CD4-positive, alpha-beta T cell (primary cell): ENCODE results near the gene KRTAP1-5. TPM values are rescaled to one million over a fixed set of nuclear protein-coding genes. Genes with fewer than 3 reads are reported as not detected.
"Not testable (repeated sequence)": the region's sequence is repeated elsewhere in the genome, so short reads cannot be mapped to it uniquely, and the experiment has no call there.

Experiments
- ATAC-seq: fragments of 200-7000 bp; cut with Tn5 transposase; one replicate; pipeline ENCODE4 v1.10.0; 2022; ENCODE audit warnings: mild to moderate bottlenecking; ENCODE audit not compliant: poor library complexity
- CTCF ChIA-PET: fragments of 350-600 bp; sonication (Branson Sonifier 250); formaldehyde crosslinking; loops from one replicate; lab custom pipeline; 2021; ENCODE audit warnings: antibody characterized with exemption, inconsistent platforms; lab: Charles Lee
- POLR2A ChIA-PET: fragments of 350-600 bp; sonication (Branson Sonifier 250); formaldehyde crosslinking; loops from one replicate; lab custom pipeline; 2021; ENCODE audit warnings: antibody characterized with exemption, inconsistent platforms; lab: Charles Lee
- DNase-seq, 14 experiments: peaks; one replicate each; pipeline ENCODE4 v3.0.0-alpha.2; 2013 to 2020; ENCODE audit warnings: mixed read lengths in 2 of 14
- H3K27ac ChIP-seq, 2 donors: one replicate each; pipeline versions ENCODE4 v1.5.1 to v1.7.0; 2013; ENCODE audit warnings: low read length in 2 of 2, low read depth in 1 of 2, mild to moderate bottlenecking in 1 of 2
- H3K27me3 ChIP-seq, 2 experiments: 1 replicate in 1 of 2; 2 replicates in 1 of 2; pipeline versions ENCODE4 v1.6.1 to v1.7.0; 2013; ENCODE audit warnings: low read length in 2 of 2, control low read depth in 1 of 2, mild to moderate bottlenecking in 1 of 2, moderate library complexity in 1 of 2; ENCODE audit not compliant: insufficient read depth in 2 of 2, control insufficient read depth in 1 of 2
- H3K36me3 ChIP-seq: one replicate; pipeline ENCODE4 v1.6.1; 2013; ENCODE audit warnings: low read length, control low read depth; ENCODE audit not compliant: insufficient read depth
- H3K4me1 ChIP-seq: one replicate; pipeline ENCODE4 v1.6.1; 2013; ENCODE audit warnings: low read length, control low read depth; ENCODE audit not compliant: insufficient read depth
- H3K4me3 ChIP-seq: one replicate; pipeline ENCODE4 v1.5.1; 2013; ENCODE audit warnings: mild to moderate bottlenecking, low read length, moderate library complexity
- H3K9me3 ChIP-seq, 2 experiments: 1 replicate in 1 of 2; 2 replicates in 1 of 2; pipeline versions ENCODE4 v1.6.1 to v1.7.0; 2013; ENCODE audit warnings: low read length in 2 of 2, mild to moderate bottlenecking in 2 of 2, control low read depth in 1 of 2, moderate library complexity in 1 of 2; ENCODE audit not compliant: control insufficient read depth in 1 of 2, insufficient read depth in 1 of 2
- H3K27ac Mint-ChIP-seq: one replicate; pipeline ENCODE4 v1.8.0; 2020; ENCODE audit warnings: mixed read lengths
- H3K27me3 Mint-ChIP-seq: one replicate; pipeline ENCODE4 v1.8.0; 2021; ENCODE audit warnings: mixed read lengths
- H3K36me3 Mint-ChIP-seq: one replicate; pipeline ENCODE4 v1.8.0; 2021; ENCODE audit warnings: low read depth, mixed read lengths
- H3K4me1 Mint-ChIP-seq: one replicate; pipeline ENCODE4 v1.8.0; 2021; ENCODE audit warnings: low read depth, mixed read lengths
- H3K4me3 Mint-ChIP-seq: one replicate; pipeline ENCODE4 v1.8.0; 2020; ENCODE audit warnings: mild to moderate bottlenecking, mixed read lengths
- H3K9me3 Mint-ChIP-seq: one replicate; pipeline ENCODE4 v1.8.0; 2020; ENCODE audit warnings: mixed read lengths
- CTCF ChIP-seq: fragments of 200-600 bp; IDR thresholded peaks from one replicate; pipeline ENCODE4 v1.8.0; 2022; ENCODE audit warnings: antibody characterized with exemption, mild to moderate bottlenecking
- intact Hi-C, 2 experiments: fragments of 100-400 bp; cut with DNase I in 1 of 2; cut with micrococcal nuclease in 1 of 2; formaldehyde crosslinking; loops; one replicate each; pipeline versions ENCODE4 v1.15.1 to v1.9.0; 2023 to 2025; cut with DNase I, micrococcal nuclease
- total RNA-seq, 174 experiments: library from RNA in 2 of 174; stranded (reverse) in 2 of 174; gene quantifications; one replicate each; pipeline ENCODE4 v1.2.3 and lab custom pipeline; 2021 to 2026

The KRTAP1-5 gene
- total RNA-seq, 2 experiments from 2014 or later = not detected

DNA sequence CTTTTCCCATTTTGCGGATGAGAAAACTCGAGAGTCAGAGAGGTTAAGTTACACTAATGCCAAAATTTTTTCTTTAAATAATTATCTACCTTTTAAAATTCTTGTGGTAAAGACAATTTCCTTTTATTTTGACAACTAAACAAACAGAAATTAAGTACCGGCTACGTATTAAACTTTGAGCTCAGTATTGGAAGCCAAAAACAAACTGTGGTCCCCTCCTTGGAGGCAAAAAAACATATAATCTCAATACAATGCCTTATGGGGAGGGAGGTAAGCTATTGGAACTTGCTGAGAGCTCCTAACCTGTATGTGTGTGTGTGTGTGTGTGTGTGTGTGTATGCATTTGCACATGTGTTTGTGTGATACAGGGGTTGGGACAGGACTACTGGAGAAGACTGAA lies 36.4 kb upstream of the KRTAP1-5 start:
- H3K36me3 Mint-ChIP-seq = no peaks in the 10 kb centered on the region
- ChIA-PET POLR2A (no interaction called here), CTCF (no interaction called here)
- no peaks in the 10 kb centered on the region for H3K4me1 ChIP-seq
- H3K27ac Mint-ChIP-seq = no peak overlapping the region
- no peak overlapping the region for H3K4me3 Mint-ChIP-seq
- no peak for TF ChIP-seq CTCF
- no peaks in the 10 kb centered on the region for H3K9me3 Mint-ChIP-seq
- no peak overlapping the region for H3K4me3 ChIP-seq
- no peaks in the 10 kb centered on the region for H3K4me1 Mint-ChIP-seq
- DNase-seq (no peak), ATAC-seq (no peak)
- peaks cover 47% of the 10 kb centered on the region for H3K27me3 Mint-ChIP-seq
- H3K27me3 ChIP-seq = peaks cover 0 to 10% of the 10 kb centered on the region in 2 experiments
- H3K36me3 ChIP-seq = no peaks in the 10 kb centered on the region
- intact Hi-C loops = no loop called here
- H3K9me3 ChIP-seq = no peaks in the 10 kb centered on the region
- no peak overlapping the region for H3K27ac ChIP-seq

DNA sequence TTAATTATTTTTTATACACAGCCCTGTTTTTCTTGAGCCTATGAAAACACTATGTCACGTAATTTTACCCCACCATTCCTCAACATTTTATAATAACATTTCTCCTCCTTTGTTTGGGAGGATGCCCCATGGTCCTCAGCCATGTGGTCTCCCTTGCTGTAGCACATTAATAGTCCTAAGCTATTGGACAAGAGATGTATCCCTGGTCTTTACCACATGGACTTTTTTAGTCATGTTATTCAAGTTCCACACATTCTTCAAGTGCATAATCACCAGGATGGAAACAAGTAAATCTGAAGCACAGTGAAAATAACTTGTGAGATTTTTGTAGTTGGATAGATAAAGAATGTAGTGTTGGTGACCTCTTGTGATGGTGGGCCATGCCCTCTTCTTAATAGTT lies 35.0 kb upstream of the KRTAP1-5 start:
- no peaks in the 10 kb centered on the region for H3K9me3 ChIP-seq
- Mint-ChIP-seq H3K36me3 (no peaks in the 10 kb centered on the region), H3K4me1 (no peaks in the 10 kb centered on the region), H3K27ac (no peak overlapping the region), H3K27me3 (peaks cover 60% of the 10 kb centered on the region), H3K9me3 (peaks cover 7% of the 10 kb centered on the region), H3K4me3 (no peak overlapping the region)
- no peaks in the 10 kb centered on the region for H3K4me1 ChIP-seq
- ChIA-PET POLR2A (no interaction called here), CTCF (no interaction called here)
- H3K4me3 ChIP-seq = no peak overlapping the region
- intact Hi-C loops = no loop called here
- TF ChIP-seq CTCF = no peak
- peaks cover 0 to 10% of the 10 kb centered on the region in 2 experiments for H3K27me3 ChIP-seq
- H3K36me3 ChIP-seq = no peaks in the 10 kb centered on the region
- no peak for DNase-seq
- no peak for ATAC-seq
- H3K27ac ChIP-seq = no peak overlapping the region

DNA sequence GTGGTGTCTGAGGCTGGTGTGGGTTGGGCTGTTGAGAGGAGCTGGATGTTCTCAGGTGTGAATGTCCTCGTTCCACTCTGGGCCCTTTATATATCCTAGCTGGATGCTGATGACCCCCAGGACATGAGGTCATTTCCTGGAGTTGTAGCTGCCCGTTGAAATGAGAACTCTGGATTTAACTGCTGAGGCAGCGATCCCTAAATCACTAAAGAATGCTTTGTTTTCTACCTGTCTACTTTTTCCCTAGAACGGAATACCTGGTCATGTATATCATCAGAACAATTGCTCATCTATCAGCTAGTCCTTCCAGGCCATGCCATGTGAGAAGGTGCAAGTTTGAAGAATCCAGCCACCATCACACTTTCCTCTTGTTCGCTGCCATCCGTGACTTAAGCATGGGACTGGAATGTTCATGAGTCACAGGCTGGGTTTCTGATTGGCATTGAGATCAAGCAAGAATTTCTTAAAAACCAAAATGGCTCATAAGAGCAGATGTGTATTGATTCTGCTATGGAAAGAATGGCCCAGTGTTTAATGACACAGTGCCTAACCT lies 33.1 kb upstream of the KRTAP1-5 start, which contains the start of gene KRTAP2-3:
TSS of gene KRTAP2-3 (minus strand) at position 63 of the 553 bp plus-strand sequence. CDS start 64 bp downstream, outside the sequence.
- H3K27ac Mint-ChIP-seq = no peak within 1 kb of the TSS
- Histone ChIP-seq H3K27me3 (peaks cover 0 to 10% of the 10 kb centered on the region in 2 experiments), H3K9me3 (no peaks in the 10 kb centered on the region), H3K4me1 (no peaks in the 10 kb centered on the region), H3K36me3 (no peaks in the 10 kb centered on the region), H3K27ac (no peak within 1 kb of the TSS), H3K4me3 (no peak within 1 kb of the TSS)
- no peaks in the 10 kb centered on the region for H3K4me1 Mint-ChIP-seq
- DNase-seq (no peak), ATAC-seq (no peak)
- H3K9me3 Mint-ChIP-seq = peaks cover 7% of the 10 kb centered on the region
- TF ChIP-seq CTCF = no peak
- no peak within 1 kb of the TSS for H3K4me3 Mint-ChIP-seq
- CTCF ChIA-PET = no interaction called here
- intact Hi-C loops = no loop called here
- peaks cover 74% of the 10 kb centered on the region for H3K27me3 Mint-ChIP-seq
- POLR2A ChIA-PET = no interaction called here
- no peaks in the 10 kb centered on the region for H3K36me3 Mint-ChIP-seq

DNA sequence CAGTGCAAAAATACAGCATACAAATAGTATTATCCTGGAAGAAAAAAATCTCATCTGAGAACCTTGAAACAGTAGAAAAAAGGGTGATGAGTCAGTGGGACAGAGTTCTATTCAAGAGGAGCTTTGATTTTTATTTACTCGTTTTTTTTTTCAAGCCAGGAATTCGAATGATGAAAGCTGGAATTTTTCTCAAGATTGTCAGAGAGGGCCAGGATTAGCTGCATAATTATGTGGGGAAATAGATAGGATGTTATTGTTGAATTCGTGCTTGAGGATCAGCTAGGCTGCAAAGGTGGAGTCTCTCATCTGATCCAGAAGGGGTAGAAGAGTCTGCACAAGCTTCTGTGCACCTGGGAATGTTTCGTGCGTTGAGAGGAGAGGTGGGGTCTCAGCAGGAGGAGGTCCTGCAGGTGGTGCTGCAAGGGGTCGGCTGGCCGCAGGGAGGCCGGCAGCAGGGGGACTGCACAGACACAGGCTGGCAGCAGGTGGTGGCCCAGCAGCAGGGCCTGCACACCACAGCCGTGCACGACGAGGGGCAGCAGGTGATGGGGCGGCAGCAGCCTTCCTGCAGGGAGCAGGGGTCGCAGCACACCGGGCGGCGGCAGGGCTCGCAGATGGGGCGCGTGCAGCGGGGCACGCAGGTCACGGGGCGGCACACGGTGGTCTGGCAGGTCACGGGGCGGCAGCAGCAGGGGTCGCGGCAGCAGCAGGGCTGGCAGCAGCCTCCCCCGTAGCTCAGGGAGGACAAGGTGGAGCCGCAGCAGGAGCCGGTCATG lies 32.5 kb upstream of the KRTAP1-5 start:
- H3K36me3 ChIP-seq, CTCF ChIA-PET, H3K36me3 Mint-ChIP-seq, H3K4me1 ChIP-seq, H3K4me3 Mint-ChIP-seq, intact Hi-C loops, H3K9me3 Mint-ChIP-seq, ATAC-seq, H3K9me3 ChIP-seq, H3K4me3 ChIP-seq, H3K27ac Mint-ChIP-seq, H3K4me1 Mint-ChIP-seq, DNase-seq, H3K27ac ChIP-seq, POLR2A ChIA-PET: not testable (repeated sequence)
- peaks cover 0 to 10% of the 10 kb centered on the region in 2 experiments for H3K27me3 ChIP-seq
- H3K27me3 Mint-ChIP-seq = peaks cover 75% of the 10 kb centered on the region
